Measurements from ENCODE around the gene FADS3.

Gene FADS3

DNA sequence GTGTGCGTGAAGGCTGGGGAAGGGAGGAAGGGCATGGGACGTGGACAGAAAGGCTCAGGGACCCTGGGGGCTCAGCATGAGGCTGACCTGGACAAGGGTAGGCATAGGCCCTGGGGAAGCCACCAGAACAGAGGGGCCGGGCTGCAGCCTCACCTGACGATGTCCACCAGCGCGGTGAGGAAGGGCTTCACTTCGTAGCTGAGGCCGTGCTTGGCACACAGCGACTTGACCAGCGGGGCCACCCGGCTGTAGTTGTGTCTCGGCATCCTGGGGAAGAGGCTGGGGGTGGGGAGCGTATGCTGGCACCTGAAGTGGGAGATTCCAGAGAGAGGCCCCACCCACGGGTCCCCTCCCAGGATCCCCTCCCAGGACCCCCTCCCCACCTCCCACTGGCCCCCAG is 15.6 kb downstream of the FADS3 start:
- no peak overlapping the region for H3K27ac ChIP-seq (ENCODE audit: low read depth, low read length)
- peaks cover 14% of the 10 kb centered on the region for H3K4me1 ChIP-seq (ENCODE audit: control insufficient read depth, insufficient read depth, low read length, unreplicated experiment)
- peaks cover 5% of the 10 kb centered on the region; the same call in 1 of the 2 replicates for H3K36me3 ChIP-seq (ENCODE audit: insufficient read depth, low read length)
- no peak overlapping the region for H2AFZ ChIP-seq (ENCODE audit: low read length, unreplicated experiment)
- H3K79me2 ChIP-seq (ENCODE audit: control insufficient read depth, insufficient read depth, low read length, unreplicated experiment), result no peaks in the 10 kb centered on the region
- H3K4me3 ChIP-seq (ENCODE audit: low read depth, low read length), result no peak overlapping the region
- H3K27me3 ChIP-seq (ENCODE audit: insufficient read depth, low read length), result no peaks in the 10 kb centered on the region

DNA sequence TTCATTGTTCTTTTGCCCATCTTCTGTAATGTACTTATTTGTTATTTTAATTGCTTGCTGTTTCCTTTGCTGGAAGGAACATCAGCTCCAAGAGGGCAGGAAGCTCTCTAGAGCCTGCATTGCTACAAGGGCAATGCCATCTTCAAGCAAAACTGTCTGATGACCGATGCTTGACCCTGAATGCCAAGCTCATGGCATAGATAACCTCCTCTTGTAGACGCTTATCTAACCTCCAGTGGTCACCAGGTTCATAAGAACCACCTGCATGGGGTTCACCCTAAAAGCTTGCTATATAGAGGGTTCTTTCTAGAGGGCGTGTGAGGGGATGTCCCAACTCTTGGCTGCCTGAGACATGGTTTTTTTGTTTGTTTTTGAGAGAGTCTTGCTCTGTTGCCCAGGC is 16.5 kb downstream of the FADS3 start:
- H3K79me2 ChIP-seq (ENCODE audit: control insufficient read depth, insufficient read depth, low read length, unreplicated experiment), result no peaks in the 10 kb centered on the region
- H3K27me3 ChIP-seq (ENCODE audit: insufficient read depth, low read length), result no peaks in the 10 kb centered on the region
- H2AFZ ChIP-seq (ENCODE audit: low read length, unreplicated experiment), result no peak overlapping the region
- peaks cover 5% of the 10 kb centered on the region; the same call in 1 of the 2 replicates for H3K36me3 ChIP-seq (ENCODE audit: insufficient read depth, low read length)
- H3K4me1 ChIP-seq (ENCODE audit: control insufficient read depth, insufficient read depth, low read length, unreplicated experiment), result peaks cover 19% of the 10 kb centered on the region
- H3K27ac ChIP-seq (ENCODE audit: low read depth, low read length), result no peak overlapping the region
- H3K4me3 ChIP-seq (ENCODE audit: low read depth, low read length), result no peak overlapping the region

- peaks cover 19% of the 10 kb centered on the region for H3K4me1 ChIP-seq (ENCODE audit: control insufficient read depth, insufficient read depth, low read length, unreplicated experiment)
- no peak overlapping the region for H2AFZ ChIP-seq (ENCODE audit: low read length, unreplicated experiment)
- no peak overlapping the region for H3K4me3 ChIP-seq (ENCODE audit: low read depth, low read length)
- H3K79me2 ChIP-seq (ENCODE audit: control insufficient read depth, insufficient read depth, low read length, unreplicated experiment), result no peaks in the 10 kb centered on the region
- no peak overlapping the region for H3K27ac ChIP-seq (ENCODE audit: low read depth, low read length)
- no peaks in the 10 kb centered on the region for H3K27me3 ChIP-seq (ENCODE audit: insufficient read depth, low read length)
- H3K36me3 ChIP-seq (ENCODE audit: insufficient read depth, low read length), result peaks cover 5% of the 10 kb centered on the region; the same call in 1 of the 2 replicates
These were observed 17.0 kb downstream of the FADS3 start for GRCh38 chr11:61874377-61874809.

DNA sequence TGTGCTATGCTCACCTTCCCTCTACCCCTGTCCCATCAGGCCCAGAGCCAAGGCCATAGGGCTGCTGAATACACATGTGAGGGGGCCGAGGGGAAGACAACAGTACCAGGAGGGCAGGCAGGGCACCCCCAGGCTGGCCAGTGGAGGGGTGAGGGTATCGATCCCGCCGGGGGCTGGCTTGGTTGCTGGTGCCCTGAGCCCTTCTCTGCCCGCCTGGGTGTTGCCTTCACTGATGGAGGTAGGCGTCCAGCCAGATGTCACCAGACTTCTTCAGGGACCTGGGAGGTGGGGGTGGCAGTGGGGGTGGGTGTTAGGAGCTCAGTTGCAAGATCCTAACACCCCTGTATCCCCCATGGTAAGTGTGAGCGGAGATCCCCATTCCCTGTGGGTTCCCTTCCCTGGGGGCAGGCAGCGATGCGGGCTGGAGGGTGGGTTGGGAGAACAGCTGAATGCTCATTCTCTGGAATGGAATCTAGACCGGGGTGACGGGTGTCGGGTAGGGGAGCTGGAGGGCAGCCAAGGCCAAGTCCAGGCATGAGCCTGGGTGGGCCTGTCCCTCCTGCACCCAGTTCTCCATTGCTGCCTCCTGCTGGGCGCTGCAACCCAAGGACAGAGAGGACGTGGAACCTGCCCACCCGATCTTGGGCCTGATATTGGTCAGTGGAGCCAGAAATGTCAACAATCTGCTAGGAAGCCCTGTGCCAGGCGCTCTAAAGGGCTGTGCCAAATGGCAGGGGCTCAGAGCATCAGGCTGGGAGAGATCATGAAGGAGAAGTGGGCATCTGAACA is 17.6 kb downstream of the FADS3 start:
- Histone ChIP-seq H3K27ac (ENCODE audit: low read depth, low read length) (no peak overlapping the region), H2AFZ (ENCODE audit: low read length, unreplicated experiment) (no peak overlapping the region), H3K27me3 (ENCODE audit: insufficient read depth, low read length) (no peaks in the 10 kb centered on the region), H3K4me3 (ENCODE audit: low read depth, low read length) (no peak overlapping the region), H3K4me1 (ENCODE audit: control insufficient read depth, insufficient read depth, low read length, unreplicated experiment) (peaks cover 19% of the 10 kb centered on the region), H3K36me3 (ENCODE audit: insufficient read depth, low read length) (no peaks in the 10 kb centered on the region; the same call in 1 of the 2 replicates), H3K79me2 (ENCODE audit: control insufficient read depth, insufficient read depth, low read length, unreplicated experiment) (no peaks in the 10 kb centered on the region)

DNA sequence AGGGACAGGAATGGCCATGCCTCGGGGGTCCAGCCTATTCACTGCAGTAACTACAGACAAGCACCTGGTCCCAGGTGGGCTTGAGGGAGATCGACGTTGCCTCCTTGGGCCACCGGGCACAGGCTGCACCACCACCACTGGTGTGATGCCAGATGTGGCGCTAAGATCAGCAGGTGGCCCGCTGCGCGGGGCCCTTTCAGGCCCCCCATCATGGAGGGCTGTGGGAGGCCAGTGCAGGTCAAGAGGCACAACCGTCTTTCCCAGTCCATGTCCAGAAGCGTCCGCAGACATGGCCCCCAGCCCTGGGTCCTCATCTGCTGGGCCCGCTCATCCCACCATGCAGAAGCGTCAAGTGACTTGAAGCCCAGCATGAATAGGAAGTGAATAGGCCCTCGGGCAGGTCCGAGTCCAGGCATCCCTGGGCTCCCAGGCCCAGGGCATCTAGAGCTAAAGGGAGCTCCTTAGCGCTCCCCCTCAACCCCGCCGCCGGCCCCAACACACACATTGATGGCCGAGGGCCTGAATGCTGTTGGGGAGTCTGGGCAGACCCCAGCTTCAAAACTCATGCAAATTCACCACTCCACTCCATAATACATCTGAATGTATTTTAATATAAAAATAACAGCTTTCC is 18.3 kb downstream of the FADS3 start:
- H3K27ac ChIP-seq (ENCODE audit: low read depth, low read length), result no peak overlapping the region
- no peak overlapping the region for H3K4me3 ChIP-seq (ENCODE audit: low read depth, low read length)
- no peak overlapping the region for H2AFZ ChIP-seq (ENCODE audit: low read length, unreplicated experiment)
- peaks cover 19% of the 10 kb centered on the region for H3K4me1 ChIP-seq (ENCODE audit: control insufficient read depth, insufficient read depth, low read length, unreplicated experiment)
- H3K27me3 ChIP-seq (ENCODE audit: insufficient read depth, low read length), result no peaks in the 10 kb centered on the region
- H3K36me3 ChIP-seq (ENCODE audit: insufficient read depth, low read length), result no peaks in the 10 kb centered on the region
- H3K79me2 ChIP-seq (ENCODE audit: control insufficient read depth, insufficient read depth, low read length, unreplicated experiment), result no peaks in the 10 kb centered on the region

- peak overlapping the region; percentile 13 for H2AFZ ChIP-seq (ENCODE audit: low read length, unreplicated experiment)
- no peaks in the 10 kb centered on the region for H3K79me2 ChIP-seq (ENCODE audit: control insufficient read depth, insufficient read depth, low read length, unreplicated experiment)
- H3K4me3 ChIP-seq (ENCODE audit: low read depth, low read length), result no peak overlapping the region
- peak overlapping the region; percentile 40; the same call in 1 of the 2 replicates for H3K27ac ChIP-seq (ENCODE audit: low read depth, low read length)
- no peaks in the 10 kb centered on the region for H3K27me3 ChIP-seq (ENCODE audit: insufficient read depth, low read length)
- H3K4me1 ChIP-seq (ENCODE audit: control insufficient read depth, insufficient read depth, low read length, unreplicated experiment), result peaks cover 19% of the 10 kb centered on the region
- no peaks in the 10 kb centered on the region for H3K36me3 ChIP-seq (ENCODE audit: insufficient read depth, low read length)
These were observed 20.2 kb downstream of the FADS3 start for GRCh38 chr11:61871158-61871597.

- peaks cover 19% of the 10 kb centered on the region for H3K4me1 ChIP-seq (ENCODE audit: control insufficient read depth, insufficient read depth, low read length, unreplicated experiment)
- H3K36me3 ChIP-seq (ENCODE audit: insufficient read depth, low read length), result no peaks in the 10 kb centered on the region
- H3K79me2 ChIP-seq (ENCODE audit: control insufficient read depth, insufficient read depth, low read length, unreplicated experiment), result no peaks in the 10 kb centered on the region
- no peak overlapping the region for H2AFZ ChIP-seq (ENCODE audit: low read length, unreplicated experiment)
- peak overlapping the region; percentile 40; the same call in 1 of the 2 replicates for H3K27ac ChIP-seq (ENCODE audit: low read depth, low read length)
- no peaks in the 10 kb centered on the region for H3K27me3 ChIP-seq (ENCODE audit: insufficient read depth, low read length)
- no peak overlapping the region for H3K4me3 ChIP-seq (ENCODE audit: low read depth, low read length)
These were observed 20.8 kb downstream of the FADS3 start for GRCh38 chr11:61870541-61871031.

DNA sequence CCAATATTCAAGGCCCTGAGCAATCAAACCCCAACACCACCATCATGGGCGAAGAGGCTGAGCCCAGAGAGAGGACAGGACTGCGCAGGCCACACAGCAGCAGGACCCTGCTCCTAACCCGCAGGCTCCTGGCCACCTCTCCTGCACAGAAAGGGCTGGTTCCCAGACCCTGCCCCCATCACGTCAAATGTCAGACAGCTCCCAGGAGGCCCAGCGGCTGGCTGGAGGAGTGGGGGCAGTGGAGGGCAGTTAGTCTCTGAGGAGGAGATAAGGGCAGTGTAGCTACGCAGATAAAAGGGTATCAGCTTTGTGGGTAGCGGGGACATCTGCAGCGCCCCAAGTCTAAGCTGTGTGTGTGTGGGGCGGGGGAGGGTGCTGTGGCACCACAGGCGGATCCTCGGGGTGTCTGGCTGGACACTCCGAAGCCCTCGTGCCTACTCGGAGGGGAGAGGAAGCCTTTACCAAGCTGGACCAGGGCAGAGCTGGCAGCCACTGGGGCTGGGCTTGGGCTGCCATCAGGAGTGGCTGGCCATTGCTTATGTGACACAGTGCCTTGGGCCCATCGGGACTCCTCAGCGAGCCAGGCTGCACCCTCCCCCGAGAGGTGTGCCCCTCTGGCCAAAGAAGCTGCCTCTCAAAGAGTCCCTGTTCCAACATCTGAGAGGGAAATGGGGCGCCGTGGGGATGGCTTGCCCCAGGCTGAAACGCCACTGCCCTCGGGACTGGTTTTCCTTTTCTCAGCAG is 21.5 kb downstream of the FADS3 start:
- no peaks in the 10 kb centered on the region for H3K36me3 ChIP-seq (ENCODE audit: insufficient read depth, low read length)
- peaks cover 18% of the 10 kb centered on the region for H3K4me1 ChIP-seq (ENCODE audit: control insufficient read depth, insufficient read depth, low read length, unreplicated experiment)
- H2AFZ ChIP-seq (ENCODE audit: low read length, unreplicated experiment), result no peak overlapping the region
- H3K27me3 ChIP-seq (ENCODE audit: insufficient read depth, low read length), result no peaks in the 10 kb centered on the region
- no peak overlapping the region for H3K4me3 ChIP-seq (ENCODE audit: low read depth, low read length)
- H3K27ac ChIP-seq (ENCODE audit: low read depth, low read length), result no peak overlapping the region
- H3K79me2 ChIP-seq (ENCODE audit: control insufficient read depth, insufficient read depth, low read length, unreplicated experiment), result no peaks in the 10 kb centered on the region

GRCh38 chr11:61869429-61869707 is 22.0 kb downstream of the FADS3 start:
- Histone ChIP-seq H3K36me3 (ENCODE audit: insufficient read depth, low read length) (no peaks in the 10 kb centered on the region), H3K4me3 (ENCODE audit: low read depth, low read length) (no peak overlapping the region), H3K27ac (ENCODE audit: low read depth, low read length) (no peak overlapping the region), H3K4me1 (ENCODE audit: control insufficient read depth, insufficient read depth, low read length, unreplicated experiment) (peaks cover 15% of the 10 kb centered on the region), H3K79me2 (ENCODE audit: control insufficient read depth, insufficient read depth, low read length, unreplicated experiment) (no peaks in the 10 kb centered on the region), H3K27me3 (ENCODE audit: insufficient read depth, low read length) (no peaks in the 10 kb centered on the region), H2AFZ (ENCODE audit: low read length, unreplicated experiment) (no peak overlapping the region)

GRCh38 chr11:61868571-61869428 is 22.5 kb downstream of the FADS3 start:
- Histone ChIP-seq H3K79me2 (ENCODE audit: control insufficient read depth, insufficient read depth, low read length, unreplicated experiment) (no peaks in the 10 kb centered on the region), H3K27me3 (ENCODE audit: insufficient read depth, low read length) (no peaks in the 10 kb centered on the region), H3K4me3 (ENCODE audit: low read depth, low read length) (no peak overlapping the region), H2AFZ (ENCODE audit: low read length, unreplicated experiment) (no peak overlapping the region), H3K36me3 (ENCODE audit: insufficient read depth, low read length) (no peaks in the 10 kb centered on the region), H3K27ac (ENCODE audit: low read depth, low read length) (no peak overlapping the region), H3K4me1 (ENCODE audit: control insufficient read depth, insufficient read depth, low read length, unreplicated experiment) (peaks cover 12% of the 10 kb centered on the region)

Measured in ACC112 (cell line).